Astrocyte (in vitro differentiated cells and primary cell): ENCODE data around the gene ZBTB2.

Source experiments
- CTCF ChIP-seq: IDR thresholded peaks from 2 replicates; pipeline ENCODE4 v1.5.1; 2011; ENCODE audit warnings: low read depth, mild to moderate bottlenecking, inconsistent platforms, low read length, moderate library complexity; ENCODE audit not compliant: insufficient read depth
- EZH2 ChIP-seq: IDR thresholded peaks from 2 replicates; pipeline ENCODE4 v1.6.1; 2012; ENCODE audit warnings: mild to moderate bottlenecking, low read length, inconsistent platforms; ENCODE audit not compliant: insufficient read depth

- TF ChIP-seq CTCF (no peak), EZH2 (no peak)
These were observed 66.9 kb downstream of the ZBTB2 start for GRCh38 chr6:151324488-151324825.
